SK-N-SH treated with all-trans-retinoic acid at 6 μM for 48 hours (cell line): ENCODE results near the gene DHCR24.

Source experiments
- BACH2 ChIP-seq: fragments of 250-450 bp; sonication (Bioruptor Pico); IDR thresholded peaks from 2 replicates; pipeline ENCODE4 v1.9.0; 2021; ENCODE audit warnings: mild to moderate bottlenecking, borderline replicate concordance
- CSDC2 ChIP-seq: fragments of 250-450 bp; sonication (Bioruptor Pico); IDR thresholded peaks from 2 replicates; pipeline ENCODE4 v1.5.0; 2020; ENCODE audit warnings: mild to moderate bottlenecking, moderate library complexity
- CSRNP3 ChIP-seq: fragments of 250-450 bp; sonication (Bioruptor Pico); IDR thresholded peaks from 2 replicates; pipeline ENCODE4 v1.5.1; 2021; ENCODE audit warnings: mild to moderate bottlenecking, moderate library complexity
- GLIS3 ChIP-seq: fragments of 250-450 bp; sonication (Bioruptor Pico); IDR thresholded peaks from 2 replicates; pipeline ENCODE4 v1.5.0; 2020; ENCODE audit warnings: mild to moderate bottlenecking, moderate library complexity
- OSR1 ChIP-seq: fragments of 250-450 bp; sonication (Bioruptor Pico); IDR thresholded peaks from 2 replicates; pipeline ENCODE4 v1.8.0; 2022; ENCODE audit warnings: moderate library complexity, mild to moderate bottlenecking, inconsistent platforms
- PATZ1 ChIP-seq: fragments of 250-450 bp; sonication (Bioruptor Pico); IDR thresholded peaks from 2 replicates; pipeline ENCODE4 v1.8.0; 2020; ENCODE audit warnings: mild to moderate bottlenecking, moderate library complexity, borderline replicate concordance
- POU6F1 ChIP-seq: fragments of 250-450 bp; sonication (Bioruptor Pico); IDR thresholded peaks from 2 replicates; pipeline ENCODE4 v1.8.0; 2021; ENCODE audit warnings: low read depth, mild to moderate bottlenecking, moderate library complexity, borderline replicate concordance
- PPARA ChIP-seq: fragments of 250-450 bp; sonication (Bioruptor Pico); IDR thresholded peaks from 2 replicates; pipeline ENCODE4 v1.5.0; 2020; ENCODE audit warnings: mild to moderate bottlenecking, borderline replicate concordance
- RARB ChIP-seq: fragments of 250-450 bp; sonication (Bioruptor Pico); IDR thresholded peaks from 2 replicates; pipeline ENCODE4 v1.8.0; 2021; ENCODE audit warnings: mild to moderate bottlenecking, moderate library complexity
- SNAI2 ChIP-seq: fragments of 250-450 bp; sonication (Bioruptor Pico); IDR thresholded peaks from 2 replicates; pipeline ENCODE4 v1.5.0; 2020; ENCODE audit warnings: mild to moderate bottlenecking, moderate library complexity
- TSHZ2 ChIP-seq: fragments of 250-450 bp; sonication (Bioruptor Pico); IDR thresholded peaks from 2 replicates; pipeline ENCODE4 v1.5.0; 2020; ENCODE audit warnings: mild to moderate bottlenecking, moderate library complexity
- ZFP3 ChIP-seq: fragments of 250-450 bp; sonication (Bioruptor Pico); IDR thresholded peaks from 2 replicates; pipeline ENCODE4 v1.5.0; 2020; ENCODE audit warnings: mild to moderate bottlenecking, moderate library complexity
- ZNF70 ChIP-seq: fragments of 450-650 bp; formaldehyde crosslinking; IDR thresholded peaks from 2 replicates; pipeline ENCODE4 v1.5.0; 2020; ENCODE audit warnings: mild to moderate bottlenecking, moderate library complexity
- ZNF8 ChIP-seq: fragments of 450-650 bp; formaldehyde crosslinking; IDR thresholded peaks from 2 replicates; pipeline ENCODE4 v1.5.0; 2020; ENCODE audit warnings: mild to moderate bottlenecking, moderate library complexity

- no peak for TF ChIP-seq PATZ1 (CRISPR knock-in tag)
- no peak for TF ChIP-seq POU6F1 (CRISPR knock-in tag)
- TF ChIP-seq TSHZ2 (CRISPR knock-in tag), result no peak
- no peak for TF ChIP-seq PPARA
- TF ChIP-seq BACH2 (CRISPR knock-in tag), result no peak
- TF ChIP-seq ZFP3, result no peak
- TF ChIP-seq SNAI2 (CRISPR knock-in tag), result no peak
- TF ChIP-seq GLIS3, result no peak
- no peak for TF ChIP-seq CSDC2 (CRISPR knock-in tag)
- no peak for TF ChIP-seq RARB
- no peak for TF ChIP-seq ZNF8
- TF ChIP-seq OSR1, result no peak
- TF ChIP-seq CSRNP3 (CRISPR knock-in tag), result no peak
- no peak for TF ChIP-seq ZNF70 (CRISPR knock-in tag)
These were observed 10.2 kb downstream of the DHCR24 start for GRCh38 chr1:54876814-54877213.
